Body of pancreas (tissue), 4 donors: Measurements from ENCODE around the gene ODF2.

Experiments
- POLR2A ChIP-seq, 3 donors: fragments of 450-650 bp; IDR thresholded peaks; one replicate each; pipeline ENCODE4 v1.6.1; 2016; ENCODE audit warnings: antibody characterized with exemption in 3 of 3, mild to moderate bottlenecking in 2 of 3
- TF ChIP-seq, protein P1 (sequence below), 7 experiments: fragments of 450-650 bp in 4 of 7; fragments of 200-600 bp in 3 of 7; sonication (generic) in 3 of 7; IDR thresholded peaks; one replicate each; pipeline ENCODE4 v1.5.1; 2016 to 2019; ENCODE audit warnings: antibody characterized with exemption in 7 of 7

DNA sequence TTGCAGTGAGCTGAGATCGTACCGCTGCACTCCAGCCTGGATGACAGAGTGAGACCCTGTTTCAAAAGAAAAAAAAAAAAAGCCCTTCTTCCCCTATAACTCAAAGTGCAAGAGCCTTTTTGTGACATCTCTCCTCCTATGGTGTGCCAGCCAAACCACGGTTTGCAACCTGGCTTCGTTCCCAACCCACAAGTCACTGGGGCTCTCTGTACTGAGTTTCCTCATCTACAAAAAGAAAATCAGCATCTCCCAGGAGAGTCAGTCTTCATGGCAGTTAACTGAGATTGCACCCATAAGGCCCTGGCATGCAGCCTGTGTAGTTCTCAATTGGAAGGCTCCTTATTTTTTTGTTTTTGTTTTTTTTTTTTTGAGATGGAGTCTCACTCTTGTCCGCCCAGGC is 14.8 kb downstream of the ODF2 start:
- TF ChIP-seq, protein P1, sequence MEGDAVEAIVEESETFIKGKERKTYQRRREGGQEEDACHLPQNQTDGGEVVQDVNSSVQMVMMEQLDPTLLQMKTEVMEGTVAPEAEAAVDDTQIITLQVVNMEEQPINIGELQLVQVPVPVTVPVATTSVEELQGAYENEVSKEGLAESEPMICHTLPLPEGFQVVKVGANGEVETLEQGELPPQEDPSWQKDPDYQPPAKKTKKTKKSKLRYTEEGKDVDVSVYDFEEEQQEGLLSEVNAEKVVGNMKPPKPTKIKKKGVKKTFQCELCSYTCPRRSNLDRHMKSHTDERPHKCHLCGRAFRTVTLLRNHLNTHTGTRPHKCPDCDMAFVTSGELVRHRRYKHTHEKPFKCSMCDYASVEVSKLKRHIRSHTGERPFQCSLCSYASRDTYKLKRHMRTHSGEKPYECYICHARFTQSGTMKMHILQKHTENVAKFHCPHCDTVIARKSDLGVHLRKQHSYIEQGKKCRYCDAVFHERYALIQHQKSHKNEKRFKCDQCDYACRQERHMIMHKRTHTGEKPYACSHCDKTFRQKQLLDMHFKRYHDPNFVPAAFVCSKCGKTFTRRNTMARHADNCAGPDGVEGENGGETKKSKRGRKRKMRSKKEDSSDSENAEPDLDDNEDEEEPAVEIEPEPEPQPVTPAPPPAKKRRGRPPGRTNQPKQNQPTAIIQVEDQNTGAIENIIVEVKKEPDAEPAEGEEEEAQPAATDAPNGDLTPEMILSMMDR (IDR thresholded peaks at IDR 0.05): no peak
- no peak for TF ChIP-seq POLR2A (IDR thresholded peaks at IDR 0.05)
